NCI-H446 (cell line): ENCODE data around the gene SOCS3.

Experiments
- DNase-seq, 2 experiments: peaks; one replicate each; lab custom pipeline; 2025; lab: John Stamatoyannopoulos, UW

SOCS3 gene

DNA sequence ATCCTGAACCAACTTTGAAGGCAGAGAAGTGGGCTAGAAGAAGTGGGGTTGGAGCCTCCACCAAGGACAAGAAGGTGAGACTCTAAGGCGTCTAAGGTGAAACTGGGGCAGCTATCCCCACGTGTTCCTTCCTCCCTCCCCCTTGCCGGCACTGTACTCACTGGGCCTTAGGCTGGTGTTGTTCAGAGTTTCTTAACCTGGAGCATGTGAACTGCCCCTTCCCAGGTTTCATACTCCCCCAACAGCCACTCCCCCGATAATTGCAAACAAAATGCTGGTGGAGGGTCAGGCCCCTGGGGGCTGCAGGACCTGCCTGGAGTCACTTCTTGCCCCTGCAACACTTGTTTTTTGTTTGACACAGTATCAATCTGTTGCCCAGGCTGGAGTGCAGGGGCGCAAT is 7.3 kb upstream of the SOCS3 start:
- DNase-seq, result no peak

DNA sequence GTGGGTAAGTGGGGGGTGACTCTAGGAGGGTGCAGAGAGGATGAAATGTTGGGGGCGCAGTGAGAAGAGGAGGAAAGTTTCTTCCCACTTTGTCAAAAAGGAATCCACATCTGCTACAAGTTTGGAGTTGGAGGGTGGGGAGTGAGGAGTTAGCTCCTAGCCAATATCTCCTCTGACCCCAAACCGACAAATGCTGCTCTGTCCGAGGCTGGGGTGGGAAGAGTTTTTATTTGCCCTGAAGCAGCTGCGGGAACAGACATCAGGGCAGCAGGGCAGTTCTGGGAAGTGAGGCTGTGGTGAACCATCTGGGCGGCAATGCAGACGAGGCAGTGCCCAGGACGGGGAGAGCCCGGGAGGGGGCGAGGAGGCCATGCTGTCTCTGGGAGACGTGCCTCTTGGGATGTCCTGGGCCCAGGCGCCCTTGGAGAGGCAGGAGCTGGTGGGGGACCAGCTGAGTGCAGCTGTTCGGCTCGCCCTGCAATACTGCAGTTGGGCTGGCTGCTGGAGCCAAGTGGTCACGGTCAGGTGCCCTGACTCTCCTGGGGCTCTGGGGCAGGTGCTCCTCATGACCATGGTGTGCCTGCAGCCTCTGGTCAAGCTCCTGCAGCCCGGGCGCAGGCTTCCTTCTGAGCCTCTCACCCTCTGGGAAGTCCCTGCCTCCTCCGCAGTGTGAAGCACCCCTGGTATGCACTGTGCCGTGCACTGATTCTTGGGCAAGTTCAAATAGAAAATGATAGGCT is 6.4 kb upstream of the SOCS3 start:
- DNase-seq, result no peak

DNA sequence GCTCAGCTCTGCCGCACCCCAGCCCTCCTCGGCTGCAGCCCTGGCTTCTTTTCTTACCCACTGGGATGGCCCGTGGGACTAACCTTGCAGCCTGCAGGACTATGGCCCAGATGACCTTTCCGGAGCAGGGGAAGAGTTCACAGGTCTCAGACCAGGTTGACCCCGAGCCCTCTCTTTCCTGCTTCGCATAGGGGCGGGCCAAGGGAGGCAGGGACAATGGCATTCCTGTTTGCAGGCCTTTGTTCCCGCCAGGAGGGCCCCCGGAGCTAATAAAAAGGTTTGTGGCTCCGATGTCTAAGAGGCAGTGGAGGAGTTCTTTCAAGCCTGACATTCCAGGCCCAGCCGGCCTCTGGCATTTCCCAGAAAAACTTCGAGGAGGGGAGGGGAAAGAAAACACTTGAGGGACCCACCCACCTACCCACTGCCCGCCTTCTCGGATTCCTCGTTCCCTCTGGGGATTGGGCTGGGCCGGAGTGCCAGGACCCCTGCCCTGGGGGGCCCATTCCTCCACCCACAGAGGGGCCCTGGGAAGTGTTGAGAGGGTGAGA is 5.8 kb upstream of the SOCS3 start:
- DNase-seq, result no peak

DNA sequence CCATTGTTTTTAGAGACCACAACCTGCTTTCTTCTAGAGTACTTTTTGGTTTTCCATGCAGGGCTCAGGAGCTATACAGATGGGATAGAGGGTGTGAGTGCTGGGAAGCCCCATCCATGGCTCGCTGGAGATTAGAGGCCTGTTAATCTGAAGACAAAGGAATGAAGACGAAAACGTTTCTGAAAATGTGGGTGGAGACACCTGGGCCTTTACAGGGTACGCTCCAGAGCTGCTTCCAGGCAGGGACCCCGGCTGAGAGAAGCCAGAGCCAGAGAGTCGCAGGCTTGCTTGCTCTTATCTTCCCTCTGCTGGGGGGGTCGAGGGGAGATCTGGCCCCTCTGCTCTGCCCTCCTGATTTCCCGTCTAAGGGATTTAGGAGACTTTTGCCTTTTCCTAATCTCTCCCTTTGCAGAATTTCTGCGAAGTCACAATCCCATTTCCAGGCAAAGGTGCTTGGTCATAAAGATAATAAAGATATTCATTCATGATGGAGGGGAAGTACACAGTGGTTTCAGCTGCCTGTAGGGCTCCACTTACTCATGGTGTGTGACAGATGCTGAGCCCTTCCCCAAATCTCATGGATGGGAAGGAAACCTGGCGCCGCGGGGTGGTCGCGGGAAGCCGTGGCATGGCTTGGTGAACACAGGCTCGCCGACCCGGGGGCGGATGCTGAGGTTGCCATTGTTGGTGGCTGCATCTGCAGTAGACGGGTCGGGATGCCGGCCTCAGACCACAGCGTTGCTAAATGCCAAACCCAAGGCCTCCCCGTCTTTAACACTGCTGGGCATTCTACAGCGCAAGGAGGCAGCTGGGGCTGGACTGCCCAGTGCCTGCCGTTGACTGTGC is 4.8 kb upstream of the SOCS3 start:
- no peak for DNase-seq

DNA sequence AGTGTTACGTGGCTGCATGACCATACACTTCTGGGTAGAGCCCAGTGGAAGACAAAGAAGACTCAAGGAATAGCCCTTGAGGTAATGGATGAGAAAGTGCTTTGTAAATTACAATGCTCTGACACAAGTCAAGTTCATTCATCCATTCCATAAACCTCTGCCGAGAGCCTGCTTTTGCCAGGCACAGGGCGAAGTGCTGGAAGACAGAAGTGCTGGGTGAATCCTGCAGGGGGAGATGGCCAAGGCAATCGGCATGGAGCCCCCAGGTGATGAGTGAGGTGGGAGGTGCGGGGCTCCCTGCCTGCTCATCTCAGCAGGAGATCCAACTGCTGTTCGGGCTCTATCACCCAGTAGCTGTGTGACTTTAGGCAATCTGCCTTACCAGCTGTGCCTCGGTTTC is 2.8 kb upstream of the SOCS3 start:
- no peak for DNase-seq

DNA sequence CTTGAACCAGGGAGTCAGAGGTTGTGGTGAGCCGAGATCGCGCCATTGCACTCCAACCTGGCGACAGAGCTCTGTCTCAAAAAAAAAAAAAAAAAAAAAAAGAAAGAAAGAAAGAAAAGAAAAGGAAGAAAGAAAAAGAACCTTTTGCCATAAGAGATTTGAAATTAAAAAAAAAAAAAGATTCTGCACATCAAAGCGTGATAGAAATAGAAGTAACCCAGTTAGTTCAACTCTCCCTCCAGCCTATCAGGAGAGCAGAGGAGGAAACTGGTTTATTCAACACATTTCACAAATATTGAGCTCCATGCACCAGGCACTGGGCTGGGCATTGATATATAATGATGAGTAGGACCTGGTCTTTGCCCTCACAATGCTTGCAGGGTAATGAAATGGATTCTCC is 2.4 kb upstream of the SOCS3 start:
- DNase-seq, result no peak

DNA sequence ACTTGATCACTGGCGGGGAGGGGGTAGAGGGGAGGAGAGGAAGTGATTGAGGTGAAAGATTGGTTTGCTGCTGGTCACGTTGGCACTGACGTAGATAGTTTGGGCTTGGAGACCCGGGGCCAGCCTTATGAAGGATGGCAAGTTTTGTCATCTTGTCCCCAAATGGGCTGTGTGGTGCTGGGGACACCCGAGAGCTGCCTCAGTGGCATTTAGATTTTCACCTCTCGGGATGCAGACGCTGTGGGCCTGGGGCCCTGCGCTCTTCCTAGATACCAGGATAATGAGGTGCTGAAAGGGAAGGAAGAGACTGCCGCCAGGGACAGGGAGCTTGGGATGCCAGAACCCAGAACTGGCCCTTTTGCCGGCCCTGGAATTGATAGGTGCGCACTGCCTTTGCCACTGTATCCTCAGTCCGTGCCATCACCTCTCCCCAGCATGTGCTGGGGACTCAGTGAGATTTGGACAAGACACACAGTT is 1.4 kb upstream of the SOCS3 start:
- DNase-seq, result no peak

DNA sequence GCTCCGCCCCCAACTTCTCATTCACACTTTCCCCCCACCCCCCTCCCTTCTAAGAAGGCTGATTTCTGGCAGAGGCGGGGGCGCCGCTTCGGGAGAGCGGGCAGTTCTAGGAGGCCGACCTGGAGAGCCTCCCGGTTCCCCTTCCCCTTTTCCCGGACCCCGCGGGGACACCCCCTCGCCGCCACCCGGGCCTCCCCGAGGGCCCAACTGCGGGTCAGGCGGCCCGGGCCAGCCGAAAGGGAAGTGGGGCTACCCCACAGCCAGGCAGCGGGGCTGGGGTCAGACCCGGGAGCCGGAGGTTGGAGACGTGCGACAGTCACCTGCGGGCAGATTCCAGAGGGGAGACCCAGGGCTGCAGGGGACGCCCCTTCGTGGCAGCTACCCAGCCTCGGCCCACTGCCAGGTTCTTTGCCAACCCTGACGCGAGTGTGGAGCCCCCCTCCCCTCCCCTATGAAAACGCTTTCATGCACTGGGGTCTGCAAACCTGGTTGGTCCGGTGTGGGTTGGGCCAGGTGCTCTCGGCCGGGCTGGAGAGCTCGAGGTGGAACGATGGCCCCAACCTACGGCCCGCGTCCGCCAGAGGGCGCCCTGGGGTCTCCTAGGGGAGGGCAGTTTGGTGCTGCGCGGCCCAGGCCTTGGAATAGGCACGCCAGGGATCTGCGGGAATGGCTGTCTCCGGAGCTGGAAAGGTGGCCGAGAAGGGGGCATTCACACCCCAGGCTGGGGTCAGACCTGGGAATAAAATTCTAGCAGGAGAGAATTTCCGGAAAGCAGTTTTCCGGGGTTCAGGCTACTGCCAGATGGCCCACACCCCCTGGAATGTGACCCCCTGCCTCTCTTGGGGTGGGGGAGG is 721 bp upstream of the SOCS3 start:
- peak; percentile 60 to 88 for DNase-seq

DNA sequence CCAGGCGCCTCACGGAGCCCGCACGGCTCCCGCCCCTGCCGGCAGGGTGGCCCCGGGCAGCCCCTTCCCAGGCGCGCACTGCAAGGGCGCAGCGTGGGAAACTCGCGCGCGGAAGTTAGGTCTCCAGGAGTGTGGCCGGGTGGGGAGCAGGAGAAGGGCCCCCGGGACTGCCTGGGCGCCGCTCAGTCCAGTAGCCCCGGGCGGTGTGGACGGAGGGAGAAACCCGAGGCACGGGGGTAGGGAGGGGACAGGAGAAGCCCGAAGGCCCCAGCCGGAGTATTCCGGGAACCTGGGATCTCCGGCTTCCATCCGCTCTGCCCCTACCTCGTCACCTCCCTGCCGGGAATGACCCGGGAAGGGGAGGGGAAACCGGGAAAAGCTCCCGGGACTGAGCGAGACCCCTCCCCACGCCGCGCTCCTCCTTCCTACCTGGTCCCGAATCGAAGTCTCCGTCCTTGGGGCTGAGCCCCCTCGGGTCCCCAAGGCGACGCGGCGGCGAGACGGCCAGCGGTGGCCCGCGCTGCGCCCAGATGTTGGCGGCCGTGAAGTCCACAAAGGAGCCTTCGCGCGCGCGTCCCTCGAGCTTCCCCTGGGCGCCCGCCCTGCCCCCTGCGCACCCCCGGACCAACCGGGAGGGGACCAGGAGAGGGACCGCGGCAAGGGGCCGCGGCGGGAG is 418 bp downstream of the SOCS3 start:
- DNase-seq, result no peak

DNA sequence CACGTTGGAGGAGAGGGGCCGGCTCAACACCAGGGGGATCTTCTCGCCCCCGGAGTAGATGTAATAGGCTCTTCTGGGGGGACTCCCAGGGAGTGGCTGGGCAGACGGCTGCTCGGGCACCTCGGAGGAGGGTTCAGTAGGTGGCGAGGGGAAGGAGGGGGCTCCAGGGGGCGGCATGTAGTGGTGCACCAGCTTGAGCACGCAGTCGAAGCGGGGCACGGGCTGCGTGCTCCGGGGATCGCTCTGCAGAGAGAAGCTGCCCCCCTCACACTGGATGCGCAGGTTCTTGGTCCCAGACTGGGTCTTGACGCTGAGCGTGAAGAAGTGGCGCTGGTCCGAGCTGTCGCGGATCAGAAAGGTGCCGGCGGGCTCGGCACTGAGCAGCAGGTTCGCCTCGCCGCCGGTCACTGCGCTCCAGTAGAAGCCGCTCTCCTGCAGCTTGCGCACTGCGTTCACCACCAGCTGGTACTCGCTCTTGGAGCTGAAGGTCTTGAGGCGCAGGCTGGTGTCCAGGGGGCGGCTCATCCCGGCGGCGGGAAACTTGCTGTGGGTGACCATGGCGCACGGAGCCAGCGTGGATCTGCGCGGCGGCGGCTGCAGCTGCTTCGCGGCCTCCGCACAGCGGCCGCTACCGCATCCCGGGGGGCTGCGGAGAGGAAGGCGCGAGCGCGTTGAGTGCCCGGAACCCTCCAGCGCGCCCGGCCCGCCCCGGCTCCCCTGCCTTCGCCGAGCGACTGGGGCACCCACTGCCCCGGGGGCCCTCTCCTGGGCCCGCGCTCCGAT is 1.1 kb downstream of the SOCS3 start:
- no peak for DNase-seq

DNA sequence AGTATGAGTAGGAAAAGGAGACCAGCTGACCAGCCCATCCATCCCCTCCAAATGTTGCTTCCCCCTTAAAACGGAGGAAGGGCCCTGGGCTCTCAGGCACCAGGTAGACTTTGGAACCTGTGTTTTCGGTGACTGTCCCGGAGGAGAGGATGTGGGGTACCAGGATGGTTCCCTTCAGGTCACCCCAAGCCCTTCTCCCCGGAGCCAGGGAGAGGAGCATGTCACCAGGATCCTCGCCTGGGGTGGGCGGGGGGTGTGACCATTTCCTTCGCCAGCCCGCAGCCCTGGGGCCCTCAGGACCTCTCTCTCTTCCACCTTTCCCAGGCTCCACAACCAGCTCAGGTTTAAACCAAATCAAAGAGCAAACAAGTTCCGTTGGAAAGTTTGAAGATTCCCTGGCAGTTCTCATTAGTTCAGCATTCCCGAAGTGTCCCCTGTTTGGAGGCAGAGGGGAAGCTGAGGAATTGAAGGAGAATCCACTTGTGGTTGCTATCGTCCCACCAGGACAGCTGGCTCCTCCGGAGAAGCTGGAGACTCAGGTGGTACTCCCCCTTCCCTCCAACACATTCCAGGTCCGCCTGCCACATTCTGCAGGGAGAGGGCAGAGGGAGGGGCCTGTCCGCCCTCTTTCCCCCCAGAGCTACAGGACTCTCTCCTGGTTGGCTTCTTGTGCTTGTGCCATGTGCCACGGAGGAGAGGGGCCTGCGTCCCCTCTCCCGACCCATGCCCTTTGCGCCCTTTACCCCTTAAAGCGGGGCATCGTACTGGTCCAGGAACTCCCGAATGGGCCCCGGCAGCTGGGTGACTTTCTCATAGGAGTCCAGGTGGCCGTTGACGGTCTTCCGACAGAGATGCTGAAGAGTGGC is 2.0 kb downstream of the SOCS3 start:
- DNase-seq, result no peak

DNA sequence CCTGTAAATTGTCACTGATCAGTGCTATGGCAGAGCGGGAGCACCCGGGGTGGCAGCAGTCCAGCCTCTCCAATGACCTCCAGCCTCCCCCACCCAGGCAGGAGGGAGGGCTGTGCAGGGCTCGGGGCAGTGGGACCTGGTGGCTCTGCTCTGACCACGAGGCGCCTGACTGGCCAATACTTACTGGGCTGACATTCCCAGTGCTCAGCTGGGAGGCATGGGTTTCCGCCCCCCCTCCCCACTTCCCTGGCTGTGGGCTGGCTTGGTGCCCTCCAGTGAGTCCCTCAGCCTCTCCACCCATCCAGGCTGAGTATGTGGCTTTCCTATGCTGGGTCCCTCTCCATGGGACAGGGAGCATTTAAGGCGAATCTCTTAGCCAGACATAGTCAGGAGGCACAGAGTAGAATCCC is 2.7 kb downstream of the SOCS3 start:
- no peak for DNase-seq

DNA sequence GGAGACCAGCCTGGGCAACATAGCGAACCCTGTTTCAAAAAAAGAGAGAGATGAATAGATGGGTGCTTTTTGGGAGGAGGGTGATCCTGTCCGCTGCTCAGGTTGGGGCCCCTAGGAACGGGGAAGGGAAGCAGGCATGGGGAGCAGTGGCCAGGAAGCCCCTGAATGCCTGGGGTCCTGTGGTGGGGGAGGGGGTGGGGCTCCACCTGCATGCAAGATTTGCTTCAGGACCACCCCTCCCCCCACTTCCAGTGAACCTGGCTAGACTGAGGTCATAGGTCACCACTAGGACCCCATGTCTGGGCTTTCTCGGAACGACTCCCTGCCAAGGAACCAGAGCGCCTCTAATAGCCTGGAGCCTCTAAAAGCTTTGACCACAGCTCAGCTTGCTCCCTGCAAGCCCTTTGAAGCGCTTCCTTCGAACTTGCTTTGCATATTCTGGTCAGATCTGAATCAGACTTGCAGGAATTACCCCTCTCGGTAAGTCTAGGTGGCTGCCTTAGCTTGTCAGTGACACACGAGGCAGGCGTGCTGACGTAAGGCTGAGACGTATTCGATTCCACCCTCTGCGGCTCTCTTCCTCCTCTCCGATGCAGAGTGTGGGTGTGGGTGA is 3.7 kb downstream of the SOCS3 start:
- DNase-seq, result no peak

DNA sequence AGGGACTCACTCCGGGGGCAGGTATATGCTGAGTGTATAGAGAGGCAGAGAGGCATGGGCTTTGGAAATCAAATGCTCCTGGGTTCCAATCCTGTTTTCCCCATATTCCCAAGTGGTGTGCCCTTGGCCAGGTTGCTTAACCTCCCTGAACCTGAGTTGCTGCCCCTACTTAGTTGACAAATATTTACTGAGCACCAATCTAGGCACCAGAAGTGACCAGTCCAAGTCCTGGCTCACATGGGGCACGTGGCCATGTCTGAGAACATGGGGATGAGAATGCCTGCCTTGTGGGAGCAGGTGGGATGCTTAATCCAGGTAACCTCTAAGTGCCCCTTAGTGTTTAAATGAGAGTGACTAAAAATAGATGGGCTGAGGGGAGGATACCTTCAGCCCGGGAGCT is 4.2 kb downstream of the SOCS3 start:
- no peak for DNase-seq

DNA sequence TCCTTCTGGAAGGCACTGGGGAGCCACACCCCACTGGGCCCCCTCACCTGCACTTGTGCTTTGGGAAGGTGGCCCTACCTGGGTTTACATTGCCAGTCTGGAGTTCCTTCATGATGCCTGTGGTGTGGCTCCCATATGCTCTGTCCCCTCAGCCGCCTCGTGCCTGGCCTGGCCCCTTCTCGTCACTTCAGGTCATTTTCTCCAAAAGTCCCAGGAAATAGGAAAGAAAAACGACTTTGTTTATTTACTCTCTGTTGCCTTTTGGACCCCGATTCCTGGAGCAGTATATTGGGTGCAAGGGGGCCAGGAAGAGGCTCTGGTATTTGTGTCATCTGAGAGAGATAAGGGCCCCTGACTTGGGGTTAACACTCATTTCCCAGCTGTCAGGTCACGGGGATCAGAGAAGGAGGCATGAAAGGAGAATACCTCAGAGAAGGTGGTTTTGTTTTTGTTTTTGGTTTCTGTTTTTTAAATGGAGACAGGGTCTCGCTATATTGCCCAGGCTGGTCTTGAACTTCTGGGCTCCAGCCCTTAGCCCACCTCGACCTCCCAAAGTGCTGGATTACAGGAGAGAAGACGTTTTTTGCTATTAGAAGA is 4.7 kb downstream of the SOCS3 start:
- DNase-seq, result no peak

DNA sequence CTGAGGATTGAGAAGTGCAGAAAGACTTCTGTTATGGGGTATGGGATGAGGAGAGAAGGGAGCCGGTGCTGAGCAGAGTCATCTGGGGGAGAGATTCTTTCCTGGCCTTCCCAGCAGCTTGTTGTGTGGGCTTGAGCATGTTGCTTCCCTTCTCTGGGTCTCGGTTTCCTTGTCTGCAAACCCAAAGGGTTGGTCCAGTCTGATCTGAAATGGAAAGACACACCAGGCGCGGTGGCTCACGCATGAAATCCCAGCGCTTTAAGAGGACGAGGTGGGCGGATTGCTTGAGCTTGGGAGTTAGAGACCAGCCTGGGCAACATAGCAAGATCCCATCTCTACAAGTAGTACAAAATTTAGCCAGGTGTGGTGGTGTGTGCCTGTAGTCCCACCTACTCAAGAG is 6.0 kb downstream of the SOCS3 start:
- no peak for DNase-seq

DNA sequence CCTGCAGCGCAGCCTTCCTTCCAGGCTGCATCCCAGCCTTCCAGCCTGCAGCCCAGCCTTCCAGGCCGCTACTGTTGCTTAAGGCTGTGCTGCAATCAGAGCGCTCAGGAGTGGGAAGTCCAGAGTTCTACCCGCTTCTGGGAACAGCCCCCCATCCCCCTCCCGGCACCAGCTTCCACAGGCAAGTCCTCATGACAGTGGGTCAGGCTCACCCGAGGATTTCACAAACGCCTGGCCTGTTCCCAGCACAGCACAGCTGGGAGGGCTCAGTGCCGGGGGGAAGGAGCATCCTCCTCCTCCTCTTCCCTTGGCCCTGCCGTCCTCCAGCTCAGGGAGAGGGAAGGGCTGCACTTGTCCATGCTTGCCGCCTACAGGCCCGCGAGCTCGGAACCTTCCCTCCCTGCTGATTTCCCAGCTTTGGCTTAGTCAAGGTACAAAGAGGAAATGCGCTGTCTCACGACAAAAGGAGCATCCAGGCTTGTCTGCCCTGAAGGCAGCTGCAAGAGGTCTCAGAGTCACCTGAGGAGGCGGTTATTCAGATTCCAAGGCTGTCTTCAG is 8.3 kb downstream of the SOCS3 start:
- DNase-seq, result no peak

DNA sequence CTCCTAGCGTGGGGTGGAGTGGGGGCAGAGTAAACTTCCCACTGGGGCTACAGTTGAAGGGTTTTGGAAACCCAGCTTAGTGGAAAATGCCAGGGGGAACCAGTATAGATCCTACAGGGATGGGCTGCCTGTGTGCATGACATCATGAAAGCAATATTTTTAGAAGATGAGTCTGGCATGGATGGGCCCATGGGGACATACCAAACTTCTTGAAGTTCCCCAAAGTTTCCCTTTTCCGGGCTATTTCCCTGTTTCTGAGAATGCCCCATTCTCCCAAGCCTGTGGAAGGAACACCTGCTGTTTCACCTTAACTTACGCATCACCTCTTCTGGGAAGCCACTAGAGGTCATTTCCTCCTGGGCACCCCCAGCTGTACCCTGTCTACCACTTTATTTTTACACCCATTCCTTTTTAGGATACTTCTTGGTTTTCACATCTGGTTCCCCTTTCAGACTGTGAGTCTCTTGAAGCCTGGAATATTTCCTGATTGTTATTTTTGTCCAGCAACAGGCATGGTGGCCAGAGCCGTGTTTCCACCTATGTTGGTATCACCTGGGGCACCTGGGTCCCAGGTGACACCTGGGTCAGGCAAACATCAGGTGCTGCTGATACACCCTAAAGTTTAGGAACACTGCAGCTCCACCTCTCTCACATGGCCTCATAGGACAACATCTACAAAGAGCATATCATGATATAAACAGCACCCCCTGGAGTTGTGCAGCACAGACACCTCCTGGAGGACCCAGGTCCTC is 9.8 kb downstream of the SOCS3 start:
- DNase-seq, result no peak
